Fibroblast of skin of scalp (primary cell): ENCODE data around the gene ALG11. TPM values are rescaled to one million over a fixed set of nuclear protein-coding genes. Genes with fewer than 3 reads are reported as not detected.
"Not testable (repeated sequence)": the region's sequence is repeated elsewhere in the genome, so short reads cannot be mapped to it uniquely, and the experiment has no call there.

Source experiments
- DNase-seq: peaks from one replicate; pipeline ENCODE4 v3.0.0-alpha.2; 2013
- polyA plus RNA-seq, 2 experiments: library from polyadenylated mRNA; unstranded; fragments of 120-200 nt; gene quantifications; one replicate each; pipeline ENCODE4 v1.2.1, GENCODE V29; 2013; ENCODE audit not compliant: insufficient read length in 2 of 2

The ALG11 gene
- 14.1 TPM for polyA plus RNA-seq (2013, experiment 1 of 2; ENCODE audit: insufficient read length)
- 18.1 TPM for polyA plus RNA-seq (2013, experiment 2 of 2; ENCODE audit: insufficient read length)

DNA sequence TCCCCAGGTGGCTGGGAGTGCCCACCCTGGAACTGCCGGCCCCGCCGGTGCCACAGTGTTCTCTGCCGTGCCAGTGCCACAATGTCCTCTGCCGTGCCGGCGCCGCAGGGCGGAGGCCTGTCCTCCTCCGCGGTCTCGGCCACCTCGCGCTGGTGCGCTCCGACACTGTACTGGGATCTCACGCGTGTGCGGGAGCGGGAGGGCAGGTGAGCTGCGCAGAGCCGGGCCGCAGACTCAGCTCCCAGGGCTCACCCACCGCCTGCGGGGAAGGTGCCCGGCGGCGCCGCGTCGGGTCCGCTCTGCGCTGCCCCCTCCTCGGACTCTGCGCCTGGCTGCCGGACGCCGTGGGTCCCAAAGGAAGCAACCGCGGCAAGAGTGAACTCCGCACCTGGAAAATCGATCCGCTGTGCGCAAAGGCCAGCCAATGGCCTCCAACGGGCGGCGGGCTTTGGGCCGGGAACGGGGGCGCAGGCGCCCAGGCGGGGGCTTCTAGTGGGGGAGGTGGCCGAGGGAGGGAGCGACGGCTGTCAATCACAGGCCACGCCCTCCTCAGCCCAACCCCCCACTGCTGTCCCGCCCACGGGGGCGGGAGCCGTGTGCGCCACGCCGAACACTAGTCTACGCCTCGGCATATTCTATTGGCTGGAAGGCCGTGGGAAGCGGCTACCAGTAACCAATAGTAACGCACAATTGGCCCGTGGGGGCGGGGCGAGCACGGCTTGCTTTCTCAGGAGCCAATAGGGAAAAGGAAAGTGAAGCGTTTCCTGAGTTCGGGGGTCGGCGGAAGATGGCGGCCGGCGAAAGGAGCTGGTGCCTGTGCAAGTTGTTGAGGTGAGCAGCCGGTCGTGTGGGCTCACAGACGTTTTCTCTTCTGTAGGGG, at the start of gene ALG11:
Gene ALG11 (plus strand): TSS at position 767 of the 880 bp plus-strand sequence. CDS start 21 bp downstream, at position 788.
- peak; percentile 98 for DNase-seq

- no peak for DNase-seq
Measured at GRCh38 chr13:51966186-51966585, 46.0 kb upstream of the ALG11 start.

DNA sequence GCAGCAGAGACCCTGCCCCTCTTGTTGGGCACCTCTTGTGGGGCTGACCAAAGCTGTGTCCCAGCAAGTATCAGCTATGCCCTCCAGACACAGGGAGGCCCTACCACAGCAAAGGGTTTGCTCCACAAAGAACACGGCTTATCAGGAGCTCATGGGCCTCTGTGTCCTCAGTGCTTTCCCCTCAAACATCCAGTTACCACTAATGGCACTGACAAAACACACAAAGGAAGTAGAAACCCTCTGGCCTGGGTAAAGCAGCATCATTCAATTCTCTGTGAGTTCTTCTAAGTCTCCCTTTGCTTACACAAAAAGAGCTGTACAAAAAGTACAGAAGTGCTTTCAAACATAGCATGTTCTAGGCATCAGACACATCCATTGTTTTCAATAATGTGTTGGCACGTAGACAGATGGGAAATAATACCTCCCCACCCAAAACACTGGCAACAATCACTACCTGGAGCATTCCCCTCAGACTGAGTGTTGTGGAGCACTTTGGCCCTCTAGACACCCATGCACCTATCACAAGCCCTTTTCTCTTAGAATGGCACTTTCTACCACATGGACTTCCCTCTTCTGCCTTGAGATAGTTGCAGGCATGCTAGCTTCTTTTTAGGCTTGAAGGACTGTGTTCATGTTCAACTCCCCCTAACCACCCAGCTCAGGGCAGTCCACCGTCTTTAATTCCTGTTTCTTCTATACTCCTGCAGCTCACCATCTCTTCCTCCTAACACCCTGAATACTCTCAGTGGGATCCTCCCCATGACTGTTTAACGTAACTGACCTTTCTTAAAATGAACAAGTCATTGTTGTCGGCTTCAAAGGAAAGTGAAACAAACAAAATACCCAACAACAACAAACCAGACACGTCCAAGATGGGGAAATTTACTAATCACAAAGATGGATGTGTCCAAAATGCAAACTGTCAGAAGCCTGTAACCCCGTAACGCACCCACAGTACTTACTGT, 44.4 kb upstream of the ALG11 start:
- DNase-seq: no peak

- DNase-seq: no peak
Measured at GRCh38 chr13:51970349-51970748, 41.8 kb upstream of the ALG11 start.

- no peak for DNase-seq
Measured at GRCh38 chr13:51971520-51972426, 40.4 kb upstream of the ALG11 start.

DNA sequence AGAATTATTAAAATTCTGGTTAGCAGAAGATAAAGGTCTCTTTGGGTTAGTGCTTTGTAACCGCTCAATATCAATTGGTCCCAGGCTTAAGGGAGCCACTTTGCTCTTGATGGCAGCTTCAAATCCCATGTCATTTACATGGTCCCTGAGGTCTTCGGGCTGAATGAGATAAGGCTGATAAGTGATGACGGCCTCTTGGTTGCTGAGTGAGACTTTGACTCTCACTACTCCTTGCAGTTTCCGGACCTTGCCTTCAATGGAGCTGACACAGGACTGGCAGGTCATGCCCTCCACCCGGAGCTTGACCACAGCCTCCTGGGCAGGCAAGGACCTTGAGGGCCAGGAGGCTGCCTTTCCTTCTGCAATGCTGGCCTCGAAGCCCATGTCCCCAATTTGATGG, 37.7 kb upstream of the ALG11 start:
- no peak for DNase-seq

DNA sequence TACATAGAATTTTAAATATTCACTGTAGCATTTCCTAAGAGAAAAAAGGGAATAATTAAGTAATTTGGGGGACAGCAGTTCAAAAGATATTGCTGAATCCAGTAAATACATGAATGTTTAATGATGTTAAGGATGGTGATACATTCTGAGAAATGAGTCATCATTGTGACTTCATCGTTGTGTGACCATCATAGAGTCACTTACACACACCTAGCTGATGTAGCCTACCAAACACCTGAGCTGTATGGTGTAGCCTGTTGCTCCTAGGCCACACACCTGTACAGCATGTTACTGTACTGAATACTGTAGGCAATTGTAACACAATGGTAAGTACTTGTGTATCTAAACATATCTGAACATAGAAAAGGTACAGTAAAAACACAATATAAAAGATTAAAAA, 35.8 kb upstream of the ALG11 start:
- no peak for DNase-seq

DNA sequence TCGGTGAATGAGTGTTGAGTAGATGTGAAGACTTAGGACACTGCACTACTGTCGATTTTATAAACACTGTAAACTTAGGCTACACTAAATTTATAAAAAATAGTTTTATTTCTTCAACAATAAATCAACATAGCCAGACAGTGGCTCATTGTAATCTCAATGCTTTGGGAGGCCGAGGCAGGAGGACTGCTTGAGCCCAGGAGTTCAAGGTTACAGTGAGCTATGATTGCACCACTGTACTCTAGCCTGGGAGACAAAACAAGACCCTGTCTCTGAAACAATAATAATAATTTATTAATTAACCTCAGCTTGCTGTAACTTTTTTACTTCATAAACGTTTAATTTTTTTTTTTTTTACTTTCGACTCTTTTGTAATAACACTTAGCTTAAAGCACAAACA, 35.3 kb upstream of the ALG11 start:
- DNase-seq: no peak

GRCh38 chr13:51977625-51978024, 34.6 kb upstream of the ALG11 start:
- DNase-seq: no peak

DNA sequence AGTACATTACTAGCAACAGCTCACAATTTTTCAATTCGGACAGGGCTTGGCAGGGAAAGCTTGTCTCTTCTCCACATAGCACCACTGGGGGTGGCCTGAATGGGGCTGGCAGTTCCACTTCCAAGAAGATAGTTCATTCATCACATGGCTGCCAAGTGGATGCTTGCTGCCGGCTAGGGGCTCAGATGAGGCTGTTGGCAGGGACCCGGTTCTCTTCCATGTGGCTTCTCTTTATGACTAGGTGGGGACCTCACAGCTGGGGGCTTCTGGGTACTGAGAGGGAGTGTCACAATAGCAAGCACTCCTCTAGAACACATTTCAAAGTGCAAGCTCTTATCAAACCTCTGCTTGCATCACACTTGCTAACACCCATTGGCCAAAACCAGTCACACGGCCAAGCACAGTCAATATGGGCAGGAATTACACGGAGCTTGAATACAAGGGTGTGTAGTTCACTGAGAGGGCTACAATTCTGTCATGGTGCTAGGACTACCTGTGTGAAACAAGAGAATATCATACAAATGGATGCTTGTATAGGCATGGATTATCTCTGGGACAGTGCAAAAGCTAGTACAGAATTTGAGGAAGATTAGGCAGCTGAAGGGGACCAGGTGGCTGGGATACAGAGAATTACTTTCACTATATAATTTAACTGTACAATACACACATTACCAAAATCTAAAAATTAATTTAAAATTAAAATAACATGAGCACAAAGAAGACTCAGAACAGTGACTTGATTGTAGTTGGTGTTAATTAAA, 33.2 kb upstream of the ALG11 start:
- no peak for DNase-seq

DNA sequence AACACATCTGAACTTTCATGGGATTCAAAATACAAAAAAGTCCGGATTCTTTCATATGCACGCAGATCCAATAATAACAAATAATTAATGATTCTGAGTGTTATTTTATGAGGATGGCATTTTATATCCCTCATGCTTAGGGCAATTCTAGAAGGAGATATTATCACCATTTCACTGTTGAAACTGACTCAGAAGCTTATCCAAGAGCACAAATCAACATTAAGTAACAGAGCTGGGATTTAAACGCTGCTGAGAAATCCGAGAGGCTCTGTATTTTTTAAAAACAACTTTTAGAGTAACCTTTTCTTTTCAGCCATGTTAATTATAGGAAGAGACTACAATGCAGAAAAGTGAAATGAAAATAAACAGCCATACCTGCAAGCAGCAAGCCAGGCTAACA, 31.3 kb upstream of the ALG11 start:
- no peak for DNase-seq

DNA sequence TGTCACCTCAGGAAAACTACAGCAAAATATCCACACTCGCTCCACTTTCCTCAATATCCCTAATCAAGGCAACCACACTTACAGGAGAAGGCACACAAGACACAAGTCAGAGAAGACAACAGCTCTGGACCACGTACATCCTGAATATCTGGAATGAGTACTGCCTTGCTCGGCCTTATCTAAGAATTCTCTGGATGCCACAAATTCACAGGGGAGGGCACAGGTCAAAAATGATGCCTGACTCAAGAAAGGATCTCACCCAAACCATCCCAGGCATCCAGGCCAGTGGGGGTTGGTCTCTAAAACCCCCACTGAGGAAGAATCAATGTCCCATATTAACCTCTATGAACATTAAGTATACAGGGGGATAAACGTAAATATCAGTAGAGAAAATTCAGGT, 30.8 kb upstream of the ALG11 start:
- peak; percentile 42 for DNase-seq

GRCh38 chr13:51983292-51983691, 28.9 kb upstream of the ALG11 start:
- not testable (repeated sequence) for DNase-seq

DNA sequence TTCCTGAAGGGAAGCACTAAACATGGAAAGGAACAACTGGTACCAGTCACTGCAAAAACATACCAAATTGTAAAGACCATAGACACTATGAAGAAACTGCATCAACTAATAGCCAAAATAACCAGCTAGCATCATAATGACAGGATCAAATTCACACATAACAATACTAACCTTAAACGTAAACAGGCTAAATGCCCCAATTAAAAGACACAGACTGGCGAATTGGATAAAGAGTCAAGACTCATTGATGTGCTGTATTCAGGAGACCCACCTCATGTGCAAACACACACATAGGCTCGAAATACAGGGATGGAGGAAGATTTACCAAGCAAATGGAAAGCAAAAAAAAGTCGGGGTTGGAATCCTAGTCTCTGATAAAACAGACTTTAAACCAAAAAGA, 27.3 kb upstream of the ALG11 start:
- not testable (repeated sequence) for DNase-seq

- DNase-seq: no peak
Measured at GRCh38 chr13:51988988-51989618, 23.1 kb upstream of the ALG11 start.

DNA sequence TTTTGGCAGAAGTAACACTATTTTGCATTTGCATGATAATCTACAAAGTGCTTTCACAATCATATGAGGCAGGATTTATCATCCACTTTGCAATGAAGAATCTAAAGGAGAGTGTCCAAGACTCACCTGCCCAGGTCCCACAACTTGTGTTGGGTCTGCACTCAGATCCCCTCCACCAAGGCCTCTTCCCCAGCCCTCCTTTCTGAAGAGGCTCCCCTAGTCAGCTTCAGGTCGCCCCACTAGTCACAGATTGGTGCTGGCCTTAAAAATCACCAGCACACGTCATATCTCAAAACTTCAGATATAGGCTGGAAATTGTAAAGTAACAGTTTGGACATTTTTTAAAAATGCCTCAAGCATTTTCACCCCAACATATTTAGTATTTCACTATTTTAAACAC, 18.5 kb upstream of the ALG11 start:
- DNase-seq: no peak

GRCh38 chr13:51995677-51996551, 16.3 kb upstream of the ALG11 start:
- DNase-seq: no peak

GRCh38 chr13:51996641-51997040, 15.6 kb upstream of the ALG11 start:
- no peak for DNase-seq

DNA sequence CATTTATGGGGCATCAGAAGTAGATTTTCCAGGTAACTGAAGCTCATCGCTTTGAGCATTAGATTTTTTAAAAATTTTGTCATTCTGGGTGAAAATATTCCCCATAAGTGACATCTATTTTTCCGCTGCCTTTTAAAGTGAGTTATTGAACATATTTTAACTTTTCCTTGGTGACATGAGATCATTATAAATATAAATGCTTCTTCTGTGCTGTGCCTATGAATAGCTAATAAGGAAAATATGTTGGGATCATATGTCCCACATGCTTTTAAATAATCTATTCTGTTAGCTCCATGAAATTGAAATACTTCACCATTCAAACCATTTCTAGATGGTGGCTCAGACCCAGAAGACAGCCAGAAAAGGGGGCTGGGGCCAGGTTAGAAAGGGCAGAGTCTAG, 15.0 kb upstream of the ALG11 start:
- no peak for DNase-seq
